GM18861 (cell line): Measurements from ENCODE around the gene MAP7D1.

Source experiments
- ATAC-seq: cut with Tn5 transposase; IDR thresholded peaks from one replicate; pipeline ENCODE4 v1.9.1; 2021; ENCODE audit not compliant: unreplicated experiment

Gene MAP7D1

DNA sequence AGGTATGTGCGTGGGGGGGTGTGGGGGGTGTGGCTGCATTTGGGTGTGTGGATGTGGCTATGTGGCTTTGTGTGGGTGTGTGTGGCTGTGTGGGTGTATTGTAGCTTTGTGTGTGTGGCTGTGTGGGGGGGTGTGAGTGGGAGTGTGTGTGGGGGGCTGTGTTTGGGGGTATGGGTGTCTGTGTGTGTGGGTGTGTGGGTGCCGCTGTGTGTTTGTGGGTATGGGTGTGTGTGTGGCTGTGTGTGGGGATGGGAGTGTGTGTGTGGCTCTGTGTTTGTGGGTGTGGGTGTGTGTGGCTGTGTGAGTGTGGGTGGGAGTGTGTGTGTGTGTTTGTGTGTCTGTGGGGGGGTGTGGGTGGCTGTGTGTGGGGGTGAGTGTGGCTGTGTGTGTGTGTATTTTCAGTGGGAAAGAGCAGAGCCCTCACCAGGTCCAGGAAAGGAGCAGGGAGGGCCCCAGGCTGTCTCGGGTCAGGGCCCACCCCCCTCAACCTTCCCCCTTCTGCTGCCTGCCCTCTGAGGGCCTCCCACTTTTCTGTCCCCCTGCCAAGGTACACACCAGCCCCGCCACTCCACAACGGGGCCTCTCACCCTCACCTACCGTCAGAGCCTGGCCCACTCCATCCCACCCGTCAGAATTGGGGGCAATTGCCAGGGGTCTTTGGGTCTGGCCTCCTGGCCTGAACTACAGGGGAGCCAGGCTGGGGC, 29.0 kb upstream of the MAP7D1 start:
- ATAC-seq = no peak

DNA sequence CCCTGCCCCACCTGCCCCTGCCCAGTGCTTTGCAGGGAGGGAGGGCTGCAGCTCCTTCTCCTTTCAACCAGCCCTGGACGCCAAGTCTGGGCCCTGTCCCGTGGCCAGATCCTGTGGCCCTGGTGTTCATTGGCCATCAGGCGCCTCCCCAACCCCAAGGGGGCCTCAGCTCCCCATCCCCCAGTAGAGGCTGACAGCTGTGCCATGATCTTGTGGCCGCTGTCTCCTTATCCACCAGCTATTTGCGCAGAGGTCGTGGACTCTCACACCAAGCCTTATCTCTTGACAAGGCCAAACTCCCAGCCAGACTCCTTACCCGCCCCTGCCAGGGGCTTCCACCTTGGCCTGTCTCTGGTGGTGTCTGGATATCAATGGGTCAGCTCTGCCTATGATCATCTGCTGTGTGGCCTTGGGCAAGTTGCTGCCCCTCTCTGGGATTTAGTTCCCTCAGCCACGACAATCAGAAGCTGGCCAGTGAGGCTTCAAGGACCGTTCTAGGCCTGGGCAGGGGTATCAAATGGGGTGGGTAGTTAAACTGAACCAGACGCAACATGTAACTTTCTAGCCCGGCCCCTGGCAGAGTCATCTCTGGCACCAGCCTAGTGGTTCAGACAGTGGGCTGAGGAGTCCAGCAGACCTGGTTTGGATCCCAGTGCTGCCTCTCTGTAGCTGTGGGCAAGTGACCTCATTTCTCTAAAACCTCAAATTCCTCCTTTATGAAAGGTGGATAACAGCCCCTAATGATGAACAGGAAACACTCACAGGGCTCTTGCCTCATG, 27.6 kb upstream of the MAP7D1 start:
- ATAC-seq = no peak

DNA sequence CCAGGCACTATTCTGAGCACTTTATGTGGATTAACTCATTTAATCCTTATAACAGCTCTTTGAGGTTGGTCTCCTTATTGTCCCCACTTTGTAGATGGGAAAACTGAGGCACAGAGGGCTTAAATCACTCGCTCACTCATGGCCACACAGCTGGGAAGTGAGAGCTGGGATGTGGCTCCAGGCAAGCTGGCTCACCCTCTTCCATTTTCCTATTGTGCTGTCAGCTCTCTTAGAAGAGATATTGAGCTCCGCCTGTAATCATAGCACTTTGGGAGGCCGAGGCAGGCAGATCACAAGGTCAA, 27.1 kb upstream of the MAP7D1 start:
- ATAC-seq = no peak

DNA sequence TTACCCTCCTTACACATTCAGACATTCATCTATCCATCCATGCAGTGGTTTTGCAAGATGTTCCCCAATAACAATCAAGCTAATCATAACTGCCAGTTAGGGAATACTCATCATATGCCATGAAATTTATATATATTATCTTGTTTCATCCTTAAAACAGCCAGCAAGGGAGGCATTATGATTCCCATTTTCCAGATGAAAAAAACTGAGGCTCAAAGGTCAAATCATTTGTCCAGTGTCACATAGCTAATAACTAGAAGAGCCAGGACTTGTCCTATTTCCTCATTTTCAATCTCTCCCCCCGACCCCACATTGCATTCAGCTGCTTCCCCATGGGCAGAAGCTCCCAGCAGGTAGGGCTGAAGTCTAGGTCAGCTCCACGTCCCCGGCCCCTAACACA, 23.9 kb upstream of the MAP7D1 start:
- ATAC-seq = no peak

GRCh38 chr1:36133484-36133883, 22.5 kb upstream of the MAP7D1 start:
- ATAC-seq = no peak

DNA sequence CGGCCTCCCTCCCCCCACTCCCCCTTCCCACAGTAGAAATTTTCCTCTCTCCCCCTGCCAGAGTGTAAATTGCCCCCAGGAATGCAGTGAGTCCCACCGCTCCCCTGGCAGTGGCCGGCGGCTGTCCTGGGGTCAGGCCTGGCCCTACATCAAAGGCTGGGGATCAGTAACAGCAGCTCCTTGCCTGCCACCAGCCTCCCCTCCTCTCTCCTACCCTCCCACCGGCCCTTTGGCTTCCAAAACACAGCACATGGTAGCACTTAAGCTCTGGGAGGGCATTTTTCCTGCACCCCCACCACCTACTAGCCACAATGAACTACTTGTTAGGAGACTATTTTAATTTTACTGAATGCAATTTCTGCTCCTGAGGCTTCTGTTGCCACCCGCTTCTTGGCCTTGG, 21.9 kb upstream of the MAP7D1 start:
- ATAC-seq = no peak

GRCh38 chr1:36134505-36135329, 21.2 kb upstream of the MAP7D1 start:
- no peak for ATAC-seq

DNA sequence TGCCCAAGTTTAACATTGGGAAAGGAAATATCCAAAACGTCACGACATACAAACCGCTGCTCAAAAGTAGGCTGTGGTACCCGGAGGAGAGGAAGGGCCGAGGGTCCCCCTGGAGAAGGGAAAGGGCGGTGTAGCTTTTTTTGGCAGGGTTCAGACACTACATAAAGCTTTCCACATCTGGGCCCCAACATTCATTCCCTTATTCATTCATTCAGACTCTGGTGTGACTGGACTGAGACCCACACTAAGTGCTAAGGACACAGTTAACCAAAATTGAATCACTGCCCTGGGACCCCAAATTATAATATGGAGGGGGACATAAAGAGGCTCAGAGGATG, 20.7 kb upstream of the MAP7D1 start:
- no peak for ATAC-seq

GRCh38 chr1:36135796-36136195, 20.2 kb upstream of the MAP7D1 start:
- no peak for ATAC-seq

DNA sequence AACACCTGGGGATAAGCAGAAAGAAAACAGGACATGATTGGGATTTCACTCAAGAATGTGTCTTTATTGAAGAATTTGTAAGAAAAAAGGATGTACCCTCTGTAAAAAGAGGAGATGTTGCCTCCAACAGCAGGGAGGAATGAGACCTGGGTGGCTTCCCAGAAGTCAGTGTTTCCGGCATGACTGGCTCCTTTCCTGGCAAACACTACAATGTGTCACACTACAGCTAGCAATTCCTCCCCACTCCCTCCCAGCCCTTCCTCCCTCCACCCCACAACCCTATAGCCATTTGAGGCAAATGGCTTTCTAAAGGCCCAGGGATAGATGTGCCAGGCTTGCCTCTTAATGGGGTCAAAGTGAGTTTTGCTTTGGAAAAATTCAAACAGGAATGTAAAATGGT, 19.4 kb upstream of the MAP7D1 start:
- ATAC-seq = no peak

GRCh38 chr1:36137226-36137625, 18.7 kb upstream of the MAP7D1 start:
- no peak for ATAC-seq

GRCh38 chr1:36137776-36138175, 18.2 kb upstream of the MAP7D1 start:
- no peak for ATAC-seq

GRCh38 chr1:36139521-36139920, 16.4 kb upstream of the MAP7D1 start:
- no peak for ATAC-seq

DNA sequence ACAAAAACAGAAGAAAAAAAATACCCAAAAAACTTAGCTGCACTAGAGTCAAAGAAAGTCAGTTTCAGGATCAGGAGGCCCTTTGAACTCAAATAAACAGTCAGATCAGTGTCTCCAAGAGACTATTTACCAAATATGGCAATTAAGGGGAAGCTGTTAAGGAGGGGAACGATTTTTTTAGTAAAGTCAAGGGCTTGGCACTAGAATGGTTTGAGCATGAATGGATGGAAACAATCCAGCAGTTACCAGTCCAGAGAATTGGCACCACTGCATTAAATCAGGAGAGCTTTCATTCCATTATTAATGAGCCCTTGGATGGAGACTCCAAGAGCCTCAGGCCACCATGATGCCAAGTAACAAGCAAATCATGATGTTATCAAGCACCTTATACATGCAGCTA, 13.8 kb upstream of the MAP7D1 start:
- no peak for ATAC-seq

DNA sequence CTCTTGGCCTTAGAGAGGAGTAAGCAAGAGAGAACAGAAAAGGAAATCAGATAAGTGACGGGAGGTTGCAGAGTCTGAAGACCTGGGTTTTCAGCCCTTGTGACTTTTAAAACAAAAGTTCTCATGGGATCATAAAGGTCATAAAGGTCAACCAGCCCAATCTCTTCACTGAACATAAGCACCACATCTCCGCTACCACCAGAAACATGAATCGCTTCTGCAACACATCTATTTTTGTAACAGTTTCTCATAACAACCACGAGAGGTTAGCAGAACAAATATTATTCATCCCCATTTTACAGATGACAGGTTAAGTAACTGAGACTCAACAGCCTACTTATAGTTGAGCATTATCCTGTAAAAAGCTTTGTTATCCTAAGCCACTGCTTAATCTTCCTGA, 12.5 kb upstream of the MAP7D1 start:
- no peak for ATAC-seq

DNA sequence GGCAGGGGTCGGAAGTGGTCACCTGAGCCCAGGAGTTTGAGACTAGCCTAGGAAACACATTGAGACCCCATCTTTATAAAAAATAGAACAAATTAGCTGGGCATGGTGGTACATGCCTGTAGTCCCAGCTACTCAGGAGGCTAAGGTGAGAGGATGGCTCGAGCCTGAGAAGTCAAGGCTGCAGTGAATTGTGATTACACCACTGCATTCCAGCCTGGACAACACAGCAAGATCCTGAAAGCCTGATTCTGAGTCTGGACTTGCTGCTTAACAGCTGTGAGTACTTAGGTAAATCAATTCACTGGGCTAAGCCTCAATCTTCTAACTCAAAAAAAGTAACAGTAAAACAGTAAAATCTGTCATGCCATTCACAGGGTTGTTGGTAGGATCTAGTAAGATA, 11.5 kb upstream of the MAP7D1 start:
- no peak for ATAC-seq

- no peak for ATAC-seq
Observed at GRCh38 chr1:36148821-36149236, 7.1 kb upstream of the MAP7D1 start.

GRCh38 chr1:36149237-36149972, 6.6 kb upstream of the MAP7D1 start, which contains the start of gene TRAPPC3:
TSS of gene TRAPPC3 (minus strand) at chr1:36149486. CDS start at chr1:36149378, 108 bp downstream.
- peak; percentile 84 for ATAC-seq

DNA sequence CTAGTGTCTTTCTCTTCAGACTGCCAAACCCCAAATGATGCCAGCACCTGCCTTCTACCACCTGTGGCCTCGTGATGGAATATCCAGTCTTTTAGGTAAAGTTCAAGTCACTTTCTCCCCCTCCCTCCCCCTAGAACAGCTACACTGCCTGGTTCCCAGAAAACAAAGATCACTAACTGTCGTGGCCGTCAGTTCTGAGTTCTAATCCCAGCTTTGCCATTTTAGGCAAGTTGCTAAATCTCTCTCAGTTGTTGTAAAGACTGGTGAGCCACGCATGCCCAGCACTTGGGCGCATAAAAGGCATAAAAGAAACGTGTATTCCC, 6.0 kb upstream of the MAP7D1 start:
- no peak for ATAC-seq

DNA sequence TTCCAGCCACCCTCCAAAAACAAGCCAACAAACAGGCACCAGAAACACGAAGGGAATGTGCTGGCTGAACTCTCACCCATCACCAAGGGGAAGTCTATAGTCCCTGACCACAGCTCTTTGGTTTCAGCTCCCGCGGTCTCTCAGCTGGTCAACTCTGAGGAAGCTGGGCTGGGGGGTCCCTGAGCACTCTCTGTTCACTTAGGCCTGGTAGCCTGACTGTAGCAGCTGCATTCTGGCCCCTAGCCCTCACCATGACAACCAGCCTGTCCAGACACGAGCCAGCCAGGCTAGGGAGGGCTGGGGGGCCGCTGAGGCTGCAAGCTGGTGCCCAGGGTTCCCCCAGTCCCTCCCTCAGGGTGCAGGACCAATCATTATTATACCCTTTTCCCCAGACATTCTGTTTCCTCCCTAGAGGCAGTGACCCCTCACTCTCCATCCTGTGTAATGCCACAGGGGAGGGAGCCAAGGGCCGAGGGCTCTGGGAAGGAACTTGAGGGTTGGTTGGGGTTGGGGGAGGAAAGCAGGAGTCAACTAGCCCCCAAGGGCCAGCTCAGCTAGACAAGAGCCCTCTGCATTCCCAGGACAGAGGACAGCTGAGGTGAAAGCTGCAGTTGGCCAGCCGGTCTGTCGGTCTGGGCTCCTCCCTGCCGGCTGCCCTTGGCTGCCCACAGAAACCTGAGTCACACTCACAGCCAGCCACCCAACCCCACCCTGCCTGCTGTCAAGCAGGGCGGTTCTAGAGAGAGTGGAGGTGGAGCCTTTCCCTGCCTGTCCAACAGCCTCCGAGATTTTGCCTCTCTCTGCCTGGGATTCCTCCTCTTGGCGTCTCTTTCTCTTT, 5.4 kb upstream of the MAP7D1 start:
- peak; percentile 55 for ATAC-seq
